C1 segment of cervical spinal cord (tissue), 14 donors: ENCODE data around the gene OR5V1.
"Not testable (repeated sequence)": the region's sequence is repeated elsewhere in the genome, so short reads cannot be mapped to it uniquely, and the experiment has no call there.

ENCODE experiments used
- DNase-seq, 14 donors: peaks; one replicate each; lab custom pipeline; 2025; lab: John Stamatoyannopoulos, UW

Gene OR5V1

GRCh38 chr6:29368765-29369164 lies at the start of gene OR5V1:
Gene OR5V1, minus strand, starts transcription at chr6:29368865. Its CDS starts 12,670 bp downstream, at chr6:29356195.
- DNase-seq: no peak

GRCh38 chr6:29414588-29414987 lies 45.9 kb upstream of the OR5V1 start, which contains the start of gene OR12D1:
Gene OR12D1, plus strand, starts transcription at chr6:29414928.
- no peak for DNase-seq

- no peak for DNase-seq
These were observed 35.1 kb upstream of the OR5V1 start for GRCh38 chr6:29403801-29404200.

GRCh38 chr6:29399525-29399924 lies 30.9 kb upstream of the OR5V1 start:
- DNase-seq: no peak

GRCh38 chr6:29395331-29395730 lies 26.7 kb upstream of the OR5V1 start, which contains the start of gene OR12D2:
Gene OR12D2, plus strand, starts transcription at chr6:29395631. Its CDS starts 1,069 bp downstream, at chr6:29396700.
- DNase-seq: no peak

- DNase-seq: no peak
These were observed 19.9 kb upstream of the OR5V1 start for GRCh38 chr6:29388533-29388932.

GRCh38 chr6:29376003-29376402 lies 7.3 kb upstream of the OR5V1 start:
- no peak for DNase-seq

GRCh38 chr6:29375191-29375590 lies 6.5 kb upstream of the OR5V1 start, which contains the start of gene OR12D3:
Gene OR12D3, minus strand, starts transcription at chr6:29375291. Its CDS starts 4 bp downstream, at chr6:29375287.
- DNase-seq: no peak

- DNase-seq: no peak
These were observed 13.1 kb downstream of the OR5V1 start for GRCh38 chr6:29355603-29356002.

- no peak for DNase-seq
These were observed 13.7 kb downstream of the OR5V1 start for GRCh38 chr6:29354980-29355379.

GRCh38 chr6:29349348-29349747 lies 19.3 kb downstream of the OR5V1 start:
- not testable (repeated sequence) for DNase-seq

GRCh38 chr6:29345380-29345779 lies 23.3 kb downstream of the OR5V1 start:
- no peak for DNase-seq

- DNase-seq: no peak
These were observed 32.4 kb downstream of the OR5V1 start for GRCh38 chr6:29336269-29336668.

GRCh38 chr6:29332676-29333075 lies 36.0 kb downstream of the OR5V1 start:
- no peak for DNase-seq

- DNase-seq: no peak
These were observed 42.9 kb downstream of the OR5V1 start for GRCh38 chr6:29325777-29326176.

- not testable (repeated sequence) for DNase-seq
These were observed 45.3 kb downstream of the OR5V1 start for GRCh38 chr6:29323332-29323731.

GRCh38 chr6:29319931-29320330 lies 48.7 kb downstream of the OR5V1 start:
- DNase-seq: no peak
